ENCODE measurements around the gene TMEM205.
"Not testable (repeated sequence)": the region's sequence is repeated elsewhere in the genome, so short reads cannot be mapped to it uniquely, and the experiment has no call there.

The TMEM205 gene

GRCh38 chr19:11335449-11336146 lies 10.5 kb downstream of the TMEM205 start:
- Histone ChIP-seq H3K27ac (ENCODE audit: low read depth, low read length) (no peak overlapping the region), H3K9me2 (replicated peaks; ENCODE audit: insufficient read depth, low read length) (no peaks in the 10 kb centered on the region), H3K4me3 (ENCODE audit: insufficient read depth, low read length, poor library complexity, severe bottlenecking) (no peak overlapping the region), H3K79me2 (ENCODE audit: insufficient read depth, low read length) (no peaks in the 10 kb centered on the region), H3K9ac (ENCODE audit: low read length) (no peak overlapping the region), H3F3A (ENCODE audit: insufficient read depth) (no peaks in the 10 kb centered on the region), H3K27me3 (ENCODE audit: low read length) (no peaks in the 10 kb centered on the region), H3K4me2 (ENCODE audit: low read depth, low read length, poor library complexity, severe bottlenecking) (no peak overlapping the region), H4K20me1 (ENCODE audit: low read depth, low read length) (no peaks in the 10 kb centered on the region), H3K36me3 (ENCODE audit: low read length) (no peaks in the 10 kb centered on the region), H2AFZ (ENCODE audit: low read depth, low read length, severe bottlenecking) (no peak overlapping the region), H3K9me3 (ENCODE audit: insufficient read depth, low read length) (no peaks in the 10 kb centered on the region)
- no peak for TF ChIP-seq CTCF (IDR thresholded peaks at IDR 0.05; ENCODE audit: insufficient read depth, low read length, poor library complexity, severe bottlenecking)
- TF ChIP-seq EZH2phosphoT487 (conservative IDR thresholded peaks at IDR 0.05; ENCODE audit: low read length), result no peak

- not testable (repeated sequence) for H3F3A ChIP-seq (ENCODE audit: insufficient read depth); H3K4me2 ChIP-seq (ENCODE audit: low read depth, low read length, poor library complexity, severe bottlenecking); H3K27ac ChIP-seq (ENCODE audit: low read depth, low read length); H3K79me2 ChIP-seq (ENCODE audit: insufficient read depth, low read length); H2AFZ ChIP-seq (ENCODE audit: low read depth, low read length, severe bottlenecking); H3K9me3 ChIP-seq (ENCODE audit: insufficient read depth, low read length); H3K36me3 ChIP-seq (ENCODE audit: low read length); H3K9me2 ChIP-seq (replicated peaks; ENCODE audit: insufficient read depth, low read length); H3K9ac ChIP-seq (ENCODE audit: low read length); H4K20me1 ChIP-seq (ENCODE audit: low read depth, low read length); H3K27me3 ChIP-seq (ENCODE audit: low read length); H3K4me3 ChIP-seq (ENCODE audit: insufficient read depth, low read length, poor library complexity, severe bottlenecking)
Observed at GRCh38 chr19:11333838-11334237, 12.2 kb downstream of the TMEM205 start.

- Histone ChIP-seq H2AFZ (ENCODE audit: low read depth, low read length, severe bottlenecking) (no peak overlapping the region), H3K9ac (ENCODE audit: low read length) (no peak overlapping the region), H3K36me3 (ENCODE audit: low read length) (no peaks in the 10 kb centered on the region), H3K4me3 (ENCODE audit: insufficient read depth, low read length, poor library complexity, severe bottlenecking) (no peak overlapping the region), H3K79me2 (ENCODE audit: insufficient read depth, low read length) (no peaks in the 10 kb centered on the region), H3K9me3 (ENCODE audit: insufficient read depth, low read length) (no peaks in the 10 kb centered on the region), H3K4me2 (ENCODE audit: low read depth, low read length, poor library complexity, severe bottlenecking) (no peak overlapping the region), H3K9me2 (replicated peaks; ENCODE audit: insufficient read depth, low read length) (no peaks in the 10 kb centered on the region), H3K27me3 (ENCODE audit: low read length) (no peaks in the 10 kb centered on the region), H4K20me1 (ENCODE audit: low read depth, low read length) (no peaks in the 10 kb centered on the region), H3K27ac (ENCODE audit: low read depth, low read length) (no peak overlapping the region), H3F3A (ENCODE audit: insufficient read depth) (no peaks in the 10 kb centered on the region)
- TF ChIP-seq CTCF (IDR thresholded peaks at IDR 0.05; ENCODE audit: insufficient read depth, low read length, poor library complexity, severe bottlenecking), result no peak
- TF ChIP-seq EZH2phosphoT487 (conservative IDR thresholded peaks at IDR 0.05; ENCODE audit: low read length), result no peak
Observed at GRCh38 chr19:11332822-11333221, 13.2 kb downstream of the TMEM205 start.

- Histone ChIP-seq H3K27me3 (ENCODE audit: low read length) (no peaks in the 10 kb centered on the region), H3K79me2 (ENCODE audit: insufficient read depth, low read length) (no peaks in the 10 kb centered on the region), H3K4me3 (ENCODE audit: insufficient read depth, low read length, poor library complexity, severe bottlenecking) (no peak overlapping the region), H3K9me2 (replicated peaks; ENCODE audit: insufficient read depth, low read length) (no peaks in the 10 kb centered on the region), H3K9ac (ENCODE audit: low read length) (no peak overlapping the region), H3F3A (ENCODE audit: insufficient read depth) (no peaks in the 10 kb centered on the region), H3K36me3 (ENCODE audit: low read length) (no peaks in the 10 kb centered on the region), H3K4me2 (ENCODE audit: low read depth, low read length, poor library complexity, severe bottlenecking) (no peak overlapping the region), H3K9me3 (ENCODE audit: insufficient read depth, low read length) (no peaks in the 10 kb centered on the region), H2AFZ (ENCODE audit: low read depth, low read length, severe bottlenecking) (no peak overlapping the region), H4K20me1 (ENCODE audit: low read depth, low read length) (no peaks in the 10 kb centered on the region), H3K27ac (ENCODE audit: low read depth, low read length) (no peak overlapping the region)
- TF ChIP-seq EZH2phosphoT487 (conservative IDR thresholded peaks at IDR 0.05; ENCODE audit: low read length), result no peak
- no peak for TF ChIP-seq CTCF (IDR thresholded peaks at IDR 0.05; ENCODE audit: insufficient read depth, low read length, poor library complexity, severe bottlenecking)
Observed at GRCh38 chr19:11331502-11331901, 14.6 kb downstream of the TMEM205 start.

Measured in SU-DHL-6 (cell line).